Inferior parietal cortex (tissue), 1 donor: ENCODE data around the gene KCNIP4.
"Not testable (repeated sequence)": the region's sequence is repeated elsewhere in the genome, so short reads cannot be mapped to it uniquely, and the experiment has no call there.

Source experiments
- DNase-seq: peaks from one replicate; pipeline ENCODE4 v3.0.0-alpha.2; 2016; ENCODE audit errors: extremely low spot score

The KCNIP4 gene

GRCh38 chr4:20760053-20760452, 1188.5 kb downstream of the KCNIP4 start:
- no peak for DNase-seq

- DNase-seq, result no peak
These were observed 1194.5 kb downstream of the KCNIP4 start for GRCh38 chr4:20754036-20754435.

DNA sequence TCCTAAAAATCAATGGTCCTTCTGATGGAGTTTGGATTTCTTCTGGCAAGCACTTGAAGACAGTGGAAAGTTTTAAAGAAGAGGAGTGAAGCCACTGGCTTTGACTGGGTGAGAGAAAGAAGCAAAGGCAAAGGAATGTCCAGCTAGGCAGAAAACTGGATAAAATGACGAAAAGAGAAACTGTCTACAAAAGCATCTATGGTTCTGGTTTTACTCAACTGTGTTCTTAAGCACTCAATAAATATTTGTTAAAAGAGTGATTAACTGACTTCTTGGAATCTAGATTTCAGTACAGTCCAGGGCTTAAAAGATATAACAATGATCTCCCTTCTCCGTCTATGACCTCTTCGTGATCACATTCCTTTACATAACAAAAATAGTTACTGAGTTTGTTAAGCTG, 1195.9 kb downstream of the KCNIP4 start:
- DNase-seq, result no peak

DNA sequence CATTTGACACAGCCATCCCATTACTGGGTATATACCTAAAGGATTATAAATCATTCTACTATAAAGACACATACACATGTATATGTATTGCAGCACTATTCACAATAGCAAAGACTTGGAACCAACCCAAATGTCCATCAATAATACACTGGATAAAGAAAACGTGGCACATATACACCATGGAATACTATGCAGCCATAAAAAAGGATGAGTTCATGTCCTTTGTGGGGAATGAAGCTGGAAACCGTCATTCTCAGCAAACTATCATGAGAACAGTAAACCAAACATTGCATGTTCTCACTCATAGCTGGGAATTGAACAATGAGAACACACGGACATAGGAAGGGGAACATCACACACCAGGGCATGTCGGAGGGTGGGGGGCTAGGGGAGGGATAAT, 1202.6 kb downstream of the KCNIP4 start:
- not testable (repeated sequence) for DNase-seq

GRCh38 chr4:20735931-20736330, 1212.6 kb downstream of the KCNIP4 start:
- no peak for DNase-seq

GRCh38 chr4:20724915-20725314, 1223.7 kb downstream of the KCNIP4 start:
- DNase-seq, result no peak

- no peak for DNase-seq
These were observed 1225.1 kb downstream of the KCNIP4 start for GRCh38 chr4:20723463-20723862.

- no peak for DNase-seq
These were observed 1225.6 kb downstream of the KCNIP4 start for GRCh38 chr4:20723019-20723418.

DNA sequence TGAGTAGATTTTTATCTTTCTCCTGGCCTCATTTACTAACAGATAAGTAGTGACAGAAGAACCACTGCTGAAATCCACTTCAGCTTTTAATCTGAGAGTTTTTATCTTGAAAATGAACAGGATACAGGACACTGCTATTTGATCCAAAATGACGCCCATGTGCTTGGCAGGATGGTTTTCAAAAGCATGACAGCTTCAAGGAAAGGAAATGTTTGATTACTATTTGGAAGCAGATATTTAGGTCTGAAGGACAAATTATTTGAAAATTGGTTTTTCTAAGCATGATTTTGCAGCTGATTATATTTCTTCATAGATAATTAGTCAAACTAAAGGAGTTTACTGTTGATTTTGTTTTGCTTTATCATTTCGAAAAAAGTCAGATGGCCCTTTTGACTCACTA, 1237.2 kb downstream of the KCNIP4 start:
- DNase-seq, result no peak

DNA sequence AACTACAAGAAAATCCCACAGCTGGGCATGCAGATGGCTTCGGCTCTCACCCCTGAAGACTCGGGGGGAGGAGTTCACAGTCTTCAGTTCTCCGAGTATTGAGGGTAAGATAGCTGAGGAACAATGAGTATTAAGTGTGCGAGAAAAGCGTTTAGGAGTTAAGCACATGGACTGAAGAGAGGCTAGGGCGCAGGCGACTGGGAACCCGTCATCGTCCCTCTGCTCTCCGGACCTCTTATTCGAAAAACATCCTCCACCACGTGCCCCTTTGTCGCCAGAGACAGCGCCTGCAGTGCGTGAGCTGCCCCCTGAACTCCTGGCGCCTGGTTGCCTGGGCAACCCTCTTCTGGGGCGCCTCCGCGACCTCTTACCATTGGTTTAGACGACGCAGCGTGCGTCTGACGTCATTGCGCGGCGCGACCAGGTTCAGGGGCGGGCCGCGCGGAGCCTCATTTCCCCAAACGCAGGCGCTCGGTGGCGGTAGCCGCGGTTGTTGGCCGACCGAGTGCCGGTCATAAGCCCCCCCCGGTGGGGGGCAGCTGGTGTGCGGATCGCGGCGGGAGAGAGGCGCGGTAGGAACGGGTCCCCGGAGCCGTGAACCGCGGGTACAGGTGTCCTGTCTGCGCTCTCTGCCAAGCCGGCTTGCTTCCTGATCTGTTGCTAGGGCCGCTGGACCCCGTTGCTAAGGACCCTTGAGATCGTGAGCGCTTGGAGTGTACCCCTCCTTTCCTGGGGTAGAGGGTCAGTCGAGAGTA, 1248.4 kb downstream of the KCNIP4 start, which contains the start of gene PACRGL:
TSS of gene PACRGL (plus strand) at position 452 of the 755 bp plus-strand sequence. CDS start 4,024 bp downstream, outside the sequence.
- DNase-seq, result peak; percentile 95

- DNase-seq, result no peak
These were observed 1249.8 kb downstream of the KCNIP4 start for GRCh38 chr4:20698820-20699219.

GRCh38 chr4:20698382-20698781, 1250.2 kb downstream of the KCNIP4 start:
- DNase-seq, result no peak

DNA sequence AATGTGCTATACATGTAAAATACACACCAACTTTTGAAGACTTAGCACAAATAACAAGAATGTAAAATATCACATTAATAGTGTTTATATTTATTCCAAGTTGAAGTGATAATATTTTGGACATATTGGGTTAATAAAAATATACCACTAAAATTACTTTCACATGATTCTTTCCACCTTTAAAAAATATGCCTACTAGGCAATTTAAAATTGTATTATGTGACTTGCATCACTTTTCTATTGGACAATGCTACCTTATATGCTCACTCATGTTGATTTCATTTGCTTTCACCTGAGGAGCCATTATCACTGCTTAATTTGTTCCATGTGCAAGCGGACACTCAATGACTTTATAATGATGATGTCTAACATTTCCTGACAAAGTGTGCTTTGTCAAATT, 1251.8 kb downstream of the KCNIP4 start:
- no peak for DNase-seq

- DNase-seq, result no peak
These were observed 1260.7 kb downstream of the KCNIP4 start for GRCh38 chr4:20687864-20688263.

GRCh38 chr4:20684852-20685763, 1263.5 kb downstream of the KCNIP4 start:
- peak; percentile 78 for DNase-seq

DNA sequence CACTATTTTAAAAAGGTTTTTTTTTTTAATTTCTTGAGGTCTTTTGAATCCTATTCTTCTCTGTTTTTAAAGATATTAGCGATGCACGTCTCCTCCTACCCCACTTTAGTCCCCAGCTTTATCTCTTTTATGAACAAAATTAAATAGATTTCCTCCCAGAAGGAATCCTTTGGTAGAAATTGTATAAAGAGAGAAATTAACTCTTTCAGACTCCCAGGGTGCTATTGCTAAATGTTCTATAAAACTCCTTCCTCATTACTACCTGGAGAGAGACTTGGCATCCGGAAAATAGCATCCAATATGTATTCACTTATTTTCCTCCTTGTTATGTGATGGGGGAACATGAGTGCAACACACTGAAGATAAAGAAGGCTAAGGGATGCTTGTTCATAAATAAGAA, 1264.8 kb downstream of the KCNIP4 start:
- no peak for DNase-seq

DNA sequence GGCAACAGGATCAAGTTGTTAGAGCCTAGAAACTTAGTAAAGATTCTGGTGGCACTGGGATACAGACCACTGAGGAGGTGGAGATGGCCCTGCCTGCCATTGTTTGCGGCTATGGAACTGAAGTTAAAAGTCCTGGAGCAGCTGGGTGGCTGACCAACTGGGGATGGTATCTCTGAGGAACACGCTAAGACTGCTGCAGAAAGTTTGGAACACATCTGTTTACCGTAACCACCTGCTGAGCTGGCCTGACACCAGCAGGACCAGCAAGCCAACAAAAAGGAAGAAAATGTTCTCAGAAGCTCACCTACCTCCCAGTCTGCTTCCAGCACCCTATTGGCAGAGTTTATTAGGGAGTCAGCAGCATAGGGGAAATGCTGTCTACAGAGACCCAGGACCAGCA, 1265.7 kb downstream of the KCNIP4 start:
- no peak for DNase-seq

DNA sequence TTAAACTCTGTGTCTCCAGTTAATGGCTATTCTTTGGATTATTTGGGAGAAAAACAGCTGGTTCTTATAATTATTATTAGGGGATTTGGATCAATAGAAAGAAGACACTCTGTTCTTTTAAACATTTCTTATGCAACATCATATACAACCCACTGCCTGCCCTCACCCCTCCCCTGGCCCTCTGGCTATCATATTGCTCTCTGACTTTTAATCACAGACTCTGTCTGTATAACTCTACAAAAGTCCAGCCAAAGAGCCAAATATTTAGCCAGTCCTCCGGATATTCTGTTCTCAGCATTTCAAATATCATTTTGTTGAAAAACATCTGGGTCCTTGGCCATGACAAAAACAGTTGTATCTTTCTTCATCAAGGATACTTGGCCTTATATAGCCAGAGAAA, 1267.3 kb downstream of the KCNIP4 start:
- DNase-seq, result no peak

DNA sequence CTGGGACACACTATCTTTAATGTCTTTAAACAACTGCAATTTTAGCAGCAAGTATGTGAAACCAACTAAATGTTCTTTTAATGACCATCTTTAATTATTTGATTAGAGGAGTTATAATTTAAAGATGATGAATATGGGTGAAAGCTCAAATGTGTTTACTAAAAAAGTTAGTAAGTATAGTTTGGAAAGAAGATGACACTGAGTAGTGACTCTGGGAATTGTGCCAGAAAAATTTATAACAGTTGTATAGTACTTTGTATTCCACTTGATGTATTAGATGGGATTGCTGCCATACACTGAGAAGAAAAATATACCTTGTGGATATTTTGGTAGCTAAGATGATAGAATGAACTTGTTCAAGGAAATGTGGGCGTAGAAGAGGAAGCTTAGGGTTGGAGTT, 1267.8 kb downstream of the KCNIP4 start:
- no peak for DNase-seq

- DNase-seq, result no peak
These were observed 1268.6 kb downstream of the KCNIP4 start for GRCh38 chr4:20679951-20680350.
